Measurements from ENCODE around the gene PFN2. TPM values are rescaled to one million over a fixed set of nuclear protein-coding genes. Genes with fewer than 3 reads are reported as not detected.

The PFN2 gene, protein sequence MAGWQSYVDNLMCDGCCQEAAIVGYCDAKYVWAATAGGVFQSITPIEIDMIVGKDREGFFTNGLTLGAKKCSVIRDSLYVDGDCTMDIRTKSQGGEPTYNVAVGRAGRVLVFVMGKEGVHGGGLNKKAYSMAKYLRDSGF
- total RNA-seq (3.3 TPM), polyA plus RNA-seq (1 to 10 TPM; 2.2 to 4.1 (median 3.3) TPM)

DNA sequence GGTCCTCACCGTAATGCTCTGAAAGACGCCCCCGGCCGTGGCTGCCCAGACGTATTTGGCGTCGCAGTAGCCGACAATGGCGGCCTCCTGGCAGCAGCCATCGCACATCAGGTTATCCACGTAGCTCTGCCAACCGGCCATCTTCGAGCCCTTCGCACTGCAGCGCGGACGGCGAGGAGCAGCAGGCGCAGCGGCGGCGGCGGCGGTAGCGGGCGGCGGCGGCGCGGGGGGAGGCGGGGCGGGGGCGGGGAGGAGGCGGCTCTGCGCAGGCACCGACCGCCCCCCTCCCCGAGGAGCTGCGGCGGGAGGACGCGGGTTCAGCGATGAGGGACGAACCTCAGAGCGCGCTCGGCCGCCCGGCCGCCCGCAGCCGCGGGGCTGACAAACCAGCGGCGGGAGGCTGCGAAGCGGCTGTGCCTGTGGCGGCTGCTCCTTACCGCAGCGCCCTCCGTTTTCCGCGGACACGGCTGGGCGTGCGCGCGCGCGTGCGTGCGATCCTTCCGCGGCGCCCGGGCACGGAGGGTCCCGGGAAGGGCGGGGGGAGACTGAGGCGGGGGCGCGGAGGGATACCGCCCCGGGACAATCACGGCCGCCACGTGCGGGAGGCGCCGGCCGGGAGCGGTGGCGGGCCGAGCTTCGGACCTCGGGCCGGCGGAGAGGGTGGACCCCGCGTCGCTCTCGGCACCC is at the start of gene PFN2:
TSS of gene PFN2 (minus strand) at position 180 of the 687 bp plus-strand sequence. CDS start at position 141, 39 bp downstream.
- Mint-ChIP-seq H3K4me3 (peak within 1 kb of the TSS; percentile 94 to 95 (median 94)), H3K4me1 (peaks cover 15 to 19% (median 17%) of the 10 kb centered on the region in 4 donors), H3K36me3 (no peaks in the 10 kb centered on the region), H3K9me3 (peaks cover 0 to 6% (median 0%) of the 10 kb centered on the region in 7 donors), H3K27me3 (peaks cover 56% of the 10 kb centered on the region), H3K27ac (peak within 1 kb of the TSS; percentile 72 to 86 (median 79))
- peaks cover 20% of the 10 kb centered on the region for H3K27me3 ChIP-seq (ENCODE audit: control insufficient read depth, insufficient read depth, low read length)
- H3K36me3 ChIP-seq (ENCODE audit: control insufficient read depth, insufficient read depth, low read length) = no peaks in the 10 kb centered on the region
- H3K4me1 ChIP-seq (ENCODE audit: control insufficient read depth, insufficient read depth, low read length, poor library complexity, severe bottlenecking) = peaks cover 18% of the 10 kb centered on the region
- no peak within 1 kb of the TSS for H3K27ac ChIP-seq (ENCODE audit: insufficient read depth, low read length, poor library complexity, severe bottlenecking)
- DNase-seq = peak; percentile 49 to 60 (median 53)
- peak within 1 kb of the TSS; percentile 68 for H3K4me3 ChIP-seq (ENCODE audit: low read depth, low read length)
- H3K9me3 ChIP-seq (ENCODE audit: control insufficient read depth in 2 of 2, low read length in 2 of 2) = no peaks in the 10 kb centered on the region
- peak; percentile 63 to 64 for ATAC-seq (ENCODE audit: low read depth in 2 of 2)

DNA sequence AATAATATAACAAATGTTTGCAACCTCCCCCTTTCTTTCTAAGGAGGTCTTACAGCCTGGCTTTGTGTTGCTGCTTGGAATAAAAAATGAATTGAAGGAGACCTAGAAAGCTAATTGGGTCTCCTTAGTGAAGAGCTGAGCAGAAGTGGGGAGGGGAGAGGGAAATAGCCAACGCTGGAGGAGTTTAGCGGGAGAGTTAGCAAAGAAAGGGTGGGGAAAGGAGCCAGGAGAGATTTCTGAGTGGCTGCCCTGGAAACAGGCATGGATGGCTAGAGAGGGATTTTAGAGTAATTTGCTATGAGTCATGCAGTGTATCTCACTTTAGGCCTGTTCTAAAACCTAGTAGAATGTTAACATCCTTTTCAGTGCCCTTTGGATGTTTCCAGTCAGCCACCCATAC is 45.2 kb upstream of the PFN2 start:
- no peaks in the 10 kb centered on the region for H3K4me1 Mint-ChIP-seq
- H3K4me1 ChIP-seq (ENCODE audit: control insufficient read depth, insufficient read depth, low read length, poor library complexity, severe bottlenecking) = no peaks in the 10 kb centered on the region
- no peak overlapping the region for H3K27ac Mint-ChIP-seq
- H3K27ac ChIP-seq (ENCODE audit: insufficient read depth, low read length, poor library complexity, severe bottlenecking) = no peak overlapping the region
- H3K4me3 Mint-ChIP-seq = no peak overlapping the region
- DNase-seq (no peak), ATAC-seq (ENCODE audit: low read depth in 2 of 2) (no peak)
- H3K27me3 ChIP-seq (ENCODE audit: control insufficient read depth, insufficient read depth, low read length) = peaks cover 4% of the 10 kb centered on the region
- no peak overlapping the region for H3K4me3 ChIP-seq (ENCODE audit: low read depth, low read length)
- H3K36me3 ChIP-seq (ENCODE audit: control insufficient read depth, insufficient read depth, low read length) = no peaks in the 10 kb centered on the region
- H3K27me3 Mint-ChIP-seq = peaks cover 6% of the 10 kb centered on the region
- H3K36me3 Mint-ChIP-seq = no peaks in the 10 kb centered on the region
- no peaks in the 10 kb centered on the region for H3K9me3 ChIP-seq (ENCODE audit: control insufficient read depth in 2 of 2, low read length in 2 of 2)
- H3K9me3 Mint-ChIP-seq = peaks cover 0 to 5% (median 0%) of the 10 kb centered on the region in 7 donors

DNA sequence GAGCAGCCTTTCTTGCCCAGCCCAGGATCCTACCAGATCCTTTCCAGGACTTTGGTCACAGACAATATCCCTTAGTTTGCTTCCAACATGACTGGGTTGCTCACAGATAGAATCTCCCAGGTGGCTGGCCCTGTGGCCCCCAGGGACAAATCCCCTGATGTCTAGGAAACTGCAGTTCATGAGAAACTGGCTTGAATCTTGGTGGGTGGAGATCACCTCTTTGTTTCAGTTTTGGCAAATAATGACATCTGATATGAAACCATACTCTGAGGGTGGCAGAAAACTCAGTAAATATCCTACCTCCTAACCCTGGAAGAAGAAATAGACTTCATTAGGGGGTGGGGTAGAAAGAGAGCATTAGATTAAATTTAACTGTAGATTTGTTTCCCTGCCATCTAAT is 44.1 kb upstream of the PFN2 start:
- H3K9me3 ChIP-seq (ENCODE audit: control insufficient read depth in 2 of 2, low read length in 2 of 2) = no peaks in the 10 kb centered on the region
- Mint-ChIP-seq H3K9me3 (peaks cover 0 to 5% (median 0%) of the 10 kb centered on the region in 7 donors), H3K27me3 (peaks cover 11% of the 10 kb centered on the region), H3K27ac (no peak overlapping the region), H3K4me3 (no peak overlapping the region), H3K4me1 (no peaks in the 10 kb centered on the region), H3K36me3 (no peaks in the 10 kb centered on the region)
- ATAC-seq (ENCODE audit: low read depth in 2 of 2) = no peak
- DNase-seq = no peak
- H3K4me3 ChIP-seq (ENCODE audit: low read depth, low read length) = no peak overlapping the region
- no peaks in the 10 kb centered on the region for H3K36me3 ChIP-seq (ENCODE audit: control insufficient read depth, insufficient read depth, low read length)
- H3K27ac ChIP-seq (ENCODE audit: insufficient read depth, low read length, poor library complexity, severe bottlenecking) = no peak overlapping the region
- peaks cover 2% of the 10 kb centered on the region for H3K27me3 ChIP-seq (ENCODE audit: control insufficient read depth, insufficient read depth, low read length)
- H3K4me1 ChIP-seq (ENCODE audit: control insufficient read depth, insufficient read depth, low read length, poor library complexity, severe bottlenecking) = no peaks in the 10 kb centered on the region

DNA sequence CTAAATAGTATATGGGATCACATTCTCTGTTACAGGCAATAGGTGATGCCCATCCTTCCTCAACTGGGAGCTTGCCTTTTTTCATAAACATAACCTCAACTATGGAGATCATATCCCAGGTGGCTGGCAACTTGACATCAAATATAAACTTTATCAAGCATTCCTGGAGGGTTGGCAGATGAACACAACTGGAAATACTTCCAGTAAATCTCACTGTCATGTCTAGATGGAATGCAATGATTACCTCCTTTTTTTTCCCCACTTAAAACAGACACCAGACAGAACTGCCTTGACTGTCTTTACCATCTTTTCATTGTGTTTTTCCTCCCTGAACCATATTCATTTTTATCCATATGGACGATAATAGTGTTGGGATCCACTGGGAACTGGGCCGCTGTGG is 43.1 kb upstream of the PFN2 start:
- DNase-seq = no peak
- Mint-ChIP-seq H3K27ac (no peak overlapping the region), H3K4me3 (no peak overlapping the region), H3K9me3 (peaks cover 0 to 5% (median 0%) of the 10 kb centered on the region in 7 donors), H3K27me3 (peaks cover 11% of the 10 kb centered on the region), H3K4me1 (no peaks in the 10 kb centered on the region), H3K36me3 (no peaks in the 10 kb centered on the region)
- H3K27ac ChIP-seq (ENCODE audit: insufficient read depth, low read length, poor library complexity, severe bottlenecking) = no peak overlapping the region
- H3K36me3 ChIP-seq (ENCODE audit: control insufficient read depth, insufficient read depth, low read length) = no peaks in the 10 kb centered on the region
- peaks cover 2% of the 10 kb centered on the region for H3K27me3 ChIP-seq (ENCODE audit: control insufficient read depth, insufficient read depth, low read length)
- no peak for ATAC-seq (ENCODE audit: low read depth in 2 of 2)
- no peak overlapping the region for H3K4me3 ChIP-seq (ENCODE audit: low read depth, low read length)
- no peaks in the 10 kb centered on the region for H3K4me1 ChIP-seq (ENCODE audit: control insufficient read depth, insufficient read depth, low read length, poor library complexity, severe bottlenecking)
- H3K9me3 ChIP-seq (ENCODE audit: control insufficient read depth in 2 of 2, low read length in 2 of 2) = no peaks in the 10 kb centered on the region

DNA sequence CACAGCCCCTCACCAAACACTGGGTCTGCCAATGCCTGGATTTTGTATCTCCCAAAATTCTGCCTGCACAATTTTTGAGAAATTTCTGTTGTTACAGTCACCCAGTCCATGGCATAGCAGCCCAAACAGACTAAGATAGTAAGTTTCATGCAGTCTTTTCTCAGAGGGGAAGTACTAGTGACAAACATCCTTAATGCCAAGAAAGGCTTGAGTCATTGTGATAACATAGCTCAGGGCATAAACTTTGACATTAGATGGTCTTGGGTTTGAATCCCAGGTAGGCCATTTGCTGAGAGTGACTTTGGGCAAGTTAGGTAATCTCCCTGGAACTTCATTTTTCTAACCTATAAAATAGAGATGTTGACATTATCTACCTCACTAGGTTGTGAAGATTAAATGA is 36.1 kb upstream of the PFN2 start:
- no peaks in the 10 kb centered on the region for H3K4me1 ChIP-seq (ENCODE audit: control insufficient read depth, insufficient read depth, low read length, poor library complexity, severe bottlenecking)
- DNase-seq = peak in 1 of 3 donors; percentile 12
- H3K4me3 Mint-ChIP-seq = no peak overlapping the region
- H3K9me3 Mint-ChIP-seq = peaks cover 0 to 6% (median 0%) of the 10 kb centered on the region in 7 donors
- H3K4me3 ChIP-seq (ENCODE audit: low read depth, low read length) = no peak overlapping the region
- ATAC-seq (ENCODE audit: low read depth in 2 of 2) = no peak
- H3K36me3 ChIP-seq (ENCODE audit: control insufficient read depth, insufficient read depth, low read length) = no peaks in the 10 kb centered on the region
- H3K9me3 ChIP-seq (ENCODE audit: control insufficient read depth in 2 of 2, low read length in 2 of 2) = no peaks in the 10 kb centered on the region
- no peaks in the 10 kb centered on the region for H3K36me3 Mint-ChIP-seq
- peaks cover 4% of the 10 kb centered on the region for H3K27me3 Mint-ChIP-seq
- no peak overlapping the region for H3K27ac ChIP-seq (ENCODE audit: insufficient read depth, low read length, poor library complexity, severe bottlenecking)
- H3K27ac Mint-ChIP-seq = no peak overlapping the region
- H3K27me3 ChIP-seq (ENCODE audit: control insufficient read depth, insufficient read depth, low read length) = peaks cover 2% of the 10 kb centered on the region
- no peaks in the 10 kb centered on the region for H3K4me1 Mint-ChIP-seq

DNA sequence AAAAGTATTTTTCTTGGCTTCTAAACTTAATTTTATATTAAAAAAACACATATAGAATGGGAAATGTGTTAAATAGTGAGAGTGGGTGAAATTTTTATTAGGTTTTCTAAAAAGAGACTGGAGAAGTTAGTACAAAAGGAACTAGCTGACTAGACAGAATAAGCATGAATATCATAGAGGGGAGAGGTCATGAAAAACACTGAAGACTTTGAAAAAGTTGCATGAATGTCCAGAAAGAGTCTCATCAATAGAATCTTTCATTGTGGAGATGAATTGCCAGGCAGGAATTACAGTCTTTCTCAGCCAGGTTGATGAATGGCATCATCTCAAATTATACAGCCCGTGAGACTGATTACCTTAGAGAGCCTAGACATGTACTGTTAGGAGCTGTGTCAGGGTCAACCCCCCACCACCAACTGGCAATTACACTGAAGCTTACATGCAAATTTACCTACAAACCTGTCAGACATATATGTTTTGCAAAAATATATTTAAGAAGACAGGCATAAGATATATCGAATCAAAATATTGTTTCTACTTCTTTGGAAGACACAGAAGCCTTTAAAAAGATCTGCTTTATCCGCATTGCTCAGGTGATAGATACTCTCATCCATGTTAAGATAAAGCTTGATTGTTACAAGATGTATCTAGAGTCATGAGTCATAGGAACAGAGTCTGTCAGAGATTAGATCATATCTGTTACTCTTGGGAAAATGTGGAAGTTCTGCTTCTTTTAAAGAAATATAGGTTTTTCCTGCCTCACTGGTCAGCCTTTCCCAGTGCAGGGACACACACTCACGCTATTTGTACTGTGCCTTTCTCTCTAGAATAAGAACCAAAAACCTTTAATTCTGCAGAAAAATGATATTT is 34.8 kb upstream of the PFN2 start:
- ATAC-seq (ENCODE audit: low read depth in 2 of 2) = no peak
- H3K4me3 Mint-ChIP-seq = no peak overlapping the region
- H3K4me1 Mint-ChIP-seq = no peaks in the 10 kb centered on the region
- Histone ChIP-seq H3K4me1 (ENCODE audit: control insufficient read depth, insufficient read depth, low read length, poor library complexity, severe bottlenecking) (no peaks in the 10 kb centered on the region), H3K4me3 (ENCODE audit: low read depth, low read length) (no peak overlapping the region), H3K9me3 (ENCODE audit: control insufficient read depth in 2 of 2, low read length in 2 of 2) (no peaks in the 10 kb centered on the region), H3K27ac (ENCODE audit: insufficient read depth, low read length, poor library complexity, severe bottlenecking) (no peak overlapping the region), H3K36me3 (ENCODE audit: control insufficient read depth, insufficient read depth, low read length) (no peaks in the 10 kb centered on the region), H3K27me3 (ENCODE audit: control insufficient read depth, insufficient read depth, low read length) (peaks cover 2% of the 10 kb centered on the region)
- peaks cover 0 to 6% (median 0%) of the 10 kb centered on the region in 7 donors for H3K9me3 Mint-ChIP-seq
- H3K36me3 Mint-ChIP-seq = no peaks in the 10 kb centered on the region
- no peak overlapping the region for H3K27ac Mint-ChIP-seq
- DNase-seq = no peak
- H3K27me3 Mint-ChIP-seq = peaks cover 10% of the 10 kb centered on the region

DNA sequence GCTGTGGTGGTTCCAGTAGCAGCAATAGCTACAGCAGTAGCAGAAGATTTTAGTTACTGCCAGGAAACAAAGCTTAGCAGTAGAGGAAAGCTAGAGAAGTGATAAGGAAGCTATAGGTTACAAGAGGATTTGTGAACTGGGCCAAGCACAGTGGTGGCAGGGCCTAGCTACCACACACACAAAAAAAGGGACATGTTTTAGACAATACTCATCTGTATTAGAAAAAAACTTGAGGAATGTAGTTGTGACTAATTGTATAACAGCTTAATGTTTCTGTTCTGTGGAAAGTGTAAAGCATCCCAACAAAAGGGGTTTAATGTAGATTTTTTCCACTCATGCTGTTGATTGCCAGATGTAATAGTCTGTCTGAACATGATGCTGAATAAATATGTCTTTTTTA is 29.9 kb upstream of the PFN2 start:
- no peak for ATAC-seq (ENCODE audit: low read depth in 2 of 2)
- Histone ChIP-seq H3K9me3 (ENCODE audit: control insufficient read depth in 2 of 2, low read length in 2 of 2) (no peaks in the 10 kb centered on the region), H3K27ac (ENCODE audit: insufficient read depth, low read length, poor library complexity, severe bottlenecking) (no peak overlapping the region), H3K36me3 (ENCODE audit: control insufficient read depth, insufficient read depth, low read length) (no peaks in the 10 kb centered on the region), H3K4me3 (ENCODE audit: low read depth, low read length) (no peak overlapping the region), H3K27me3 (ENCODE audit: control insufficient read depth, insufficient read depth, low read length) (peaks cover 2% of the 10 kb centered on the region), H3K4me1 (ENCODE audit: control insufficient read depth, insufficient read depth, low read length, poor library complexity, severe bottlenecking) (no peaks in the 10 kb centered on the region)
- Mint-ChIP-seq H3K27ac (no peak overlapping the region), H3K27me3 (peaks cover 28% of the 10 kb centered on the region), H3K4me1 (no peaks in the 10 kb centered on the region), H3K9me3 (peaks cover 0 to 11% (median 4%) of the 10 kb centered on the region in 7 donors), H3K4me3 (peak overlapping the region in 1 of 4 donors; percentile 24), H3K36me3 (no peaks in the 10 kb centered on the region)
- no peak for DNase-seq

Measured in CD4-positive, CD25-positive, alpha-beta regulatory T cell (primary cell).